Measurements from ENCODE around the gene ZNF862. TPM values are rescaled to one million over a fixed set of nuclear protein-coding genes. Genes with fewer than 3 reads are reported as not detected.

The ZNF862 gene
- total and polyA plus RNA-seq, 10 of the 15 experiments (the other 5 are each of a cell fraction or from before 2014, with no cell fraction given), result 0.49 to 7.7 (median 3.5) TPM

- in situ Hi-C loops (cut with MboI), result no loop called here
- Histone ChIP-seq H3K27ac (ENCODE audit: control insufficient read depth, insufficient read depth) (no peak overlapping the region), H3K4me3 (no peak overlapping the region), H3K79me2 (ENCODE audit: control insufficient read depth, insufficient read depth, low read length) (no peaks in the 10 kb centered on the region), H2AFZ (ENCODE audit: control insufficient read depth, low read depth, low read length) (no peak overlapping the region), H3K9ac (ENCODE audit: control insufficient read depth, insufficient read depth, low read length) (no peak overlapping the region), H4K20me1 (ENCODE audit: control insufficient read depth, insufficient read depth) (no peaks in the 10 kb centered on the region), H3K27me3 (replicated peaks in 1 of 2; ENCODE audit: control insufficient read depth in 2 of 2, insufficient read depth in 2 of 2, low read length in 1 of 2) (peaks cover 0 to 1% of the 10 kb centered on the region in 2 experiments; a peak in 2 of 4 replicates), H3K36me3 (ENCODE audit: control insufficient read depth in 2 of 2, insufficient read depth in 2 of 2, low read length in 1 of 2) (no peaks in the 10 kb centered on the region), H3K4me2 (ENCODE audit: control insufficient read depth, insufficient read depth) (no peak overlapping the region), H3K9me3 (replicated peaks; ENCODE audit: control insufficient read depth, insufficient read depth, low read length) (no peaks in the 10 kb centered on the region), H3K4me1 (ENCODE audit: control insufficient read depth, insufficient read depth, low read length) (no peaks in the 10 kb centered on the region)
- TF ChIP-seq BHLHE40 (IDR thresholded peaks at IDR 0.05; ENCODE audit: borderline replicate concordance in 1 of 2, low read depth in 2 of 2, low read length in 1 of 2), result peak in 1 of 2 experiments; percentile 39; a peak in 1 of 4 replicates
- no peak for TF ChIP-seq SPI1 (IDR thresholded peaks at IDR 0.05; ENCODE audit: borderline replicate concordance, insufficient read depth, low read depth, low read length)
- no peak for TF ChIP-seq PAX8 (IDR thresholded peaks at IDR 0.05)
- no peak for TF ChIP-seq CBX3 (IDR thresholded peaks at IDR 0.05; ENCODE audit: borderline replicate concordance, low read depth)
- TF ChIP-seq E2F8 (IDR thresholded peaks at IDR 0.05; ENCODE audit: low read depth, partially characterized antibody), result no peak
- no peak for TF ChIP-seq IRF3 (IDR thresholded peaks at IDR 0.05)
- no peak for TF ChIP-seq NFYB (IDR thresholded peaks at IDR 0.05; ENCODE audit: insufficient read depth, low read depth, low read length)
- TF ChIP-seq RFX5 (IDR thresholded peaks at IDR 0.05; ENCODE audit: low read depth, low read length), result no peak
- peak; percentile 58 for TF ChIP-seq NR2F1 (conservative IDR thresholded peaks at IDR 0.05)
- no peak for TF ChIP-seq STAT3 (IDR thresholded peaks at IDR 0.05; ENCODE audit: low read depth, low read length)
- TF ChIP-seq SMAD1 (IDR thresholded peaks at IDR 0.05; ENCODE audit: low read depth, partially characterized antibody), result no peak
- no peak for TF ChIP-seq DPF2 (IDR thresholded peaks at IDR 0.05)
- no peak for TF ChIP-seq CEBPB (IDR thresholded peaks at IDR 0.05; ENCODE audit: borderline replicate concordance in 1 of 2, low read depth in 2 of 2, low read length in 2 of 2)
- TF ChIP-seq FOXK2 (IDR thresholded peaks at IDR 0.05), result no peak
- TF ChIP-seq YY1 (IDR thresholded peaks at IDR 0.05; ENCODE audit: low read depth, low read length), result no peak
- no peak for TF ChIP-seq CBFB (IDR thresholded peaks at IDR 0.05; ENCODE audit: low read depth)
- no TSS peak for BruUV-seq (replicated peaks)
- 37% methylated on average over 21 of the region's 21 CpGs for WGBS (ENCODE audit: insufficient coverage, insufficient replicate concordance, low lambda C conversion rate, missing lambda C conversion rate)
- FAIRE-seq (no peak), DNase-seq (ENCODE audit: low read depth, low spot score) (no peak), ATAC-seq (no peak)
- intact Hi-C loops (cut with micrococcal nuclease; ENCODE audit: unreplicated experiment), result no loop called here
- ChIA-PET CTCF (interaction anchor here (0.9 kb wide), 1 partner anchor 129 kb away, joined by 3 read pairs; no protein-coding TSS in a partner anchor), RAD21 (ENCODE audit: unreplicated experiment) (no interaction called here), POLR2A (no interaction called here), SMC1A (ENCODE audit: uncharacterized antibody, unreplicated experiment) (no interaction called here)
These were observed 46.6 kb upstream of the ZNF862 start for GRCh38 chr7:149791411-149792219.

Data from GM12878 (cell line).